ENCODE results near the gene MCC.
"Not testable (repeated sequence)": the region's sequence is repeated elsewhere in the genome, so short reads cannot be mapped to it uniquely, and the experiment has no call there.

MCC gene

DNA sequence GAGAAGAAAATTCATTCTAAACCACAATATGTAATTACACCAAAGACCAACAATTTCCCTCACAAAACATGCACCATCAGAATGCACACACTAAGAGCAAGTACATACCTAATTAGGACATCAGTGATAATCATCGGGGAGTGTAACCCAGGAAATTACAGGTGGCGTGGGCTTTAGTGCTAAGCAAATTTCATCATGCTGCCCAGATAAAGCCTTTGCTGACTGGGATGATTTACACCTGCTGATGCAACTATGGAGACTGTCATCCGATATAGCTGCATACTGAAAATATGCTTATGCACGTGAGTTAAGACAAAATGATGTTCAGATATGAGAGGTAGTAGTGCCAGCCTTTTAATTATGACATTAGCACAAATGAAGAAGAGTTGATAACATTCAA, 388.4 kb downstream of the MCC start:
- no peak for DNase-seq

DNA sequence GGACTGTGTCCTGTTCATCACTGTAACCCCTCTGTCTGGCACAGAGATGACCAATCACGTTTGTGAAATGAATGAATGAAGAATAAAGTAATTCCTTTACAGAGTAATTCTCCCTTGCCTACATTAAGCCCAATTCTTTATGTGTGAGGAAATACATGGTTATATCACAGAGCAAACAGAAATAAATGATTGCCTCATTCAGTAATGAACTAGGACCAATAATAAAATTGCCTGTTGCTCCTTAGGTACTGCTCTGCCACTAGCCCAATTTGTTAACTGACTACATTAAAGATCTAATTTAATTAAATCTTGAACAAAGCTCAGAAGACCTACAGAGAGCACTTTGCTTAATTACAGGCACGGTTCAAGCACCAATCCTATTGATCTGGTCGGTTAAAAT, 389.9 kb downstream of the MCC start:
- DNase-seq = no peak

- DNase-seq = no peak
These were observed 392.4 kb downstream of the MCC start for GRCh38 chr5:113095831-113096230.

DNA sequence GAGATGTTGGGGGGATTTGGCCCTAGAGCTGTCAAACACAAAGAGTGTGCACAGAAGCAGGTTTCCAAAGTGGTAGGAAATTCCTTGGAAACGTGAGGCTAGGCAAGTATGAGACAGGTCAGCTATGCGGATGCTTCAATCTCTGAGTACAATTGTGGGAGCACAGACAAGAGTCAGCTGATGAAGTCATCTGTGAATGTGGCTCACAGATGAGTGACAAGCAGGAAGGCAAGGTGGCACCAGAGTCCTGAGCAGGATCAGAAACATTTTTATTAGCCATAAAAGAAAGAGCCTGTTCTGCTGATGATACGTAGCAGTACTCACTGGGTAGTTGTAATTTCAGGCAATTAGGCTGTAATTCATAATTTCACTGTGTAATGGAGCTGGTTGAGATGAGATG, 394.7 kb downstream of the MCC start:
- DNase-seq = no peak

- DNase-seq = no peak
These were observed 395.6 kb downstream of the MCC start for GRCh38 chr5:113092683-113093082.

- no peak for DNase-seq
These were observed 396.6 kb downstream of the MCC start for GRCh38 chr5:113091622-113092021.

- no peak for DNase-seq
These were observed 397.7 kb downstream of the MCC start for GRCh38 chr5:113090336-113091106.

GRCh38 chr5:113089653-113090335, 398.5 kb downstream of the MCC start:
- DNase-seq = no peak

DNA sequence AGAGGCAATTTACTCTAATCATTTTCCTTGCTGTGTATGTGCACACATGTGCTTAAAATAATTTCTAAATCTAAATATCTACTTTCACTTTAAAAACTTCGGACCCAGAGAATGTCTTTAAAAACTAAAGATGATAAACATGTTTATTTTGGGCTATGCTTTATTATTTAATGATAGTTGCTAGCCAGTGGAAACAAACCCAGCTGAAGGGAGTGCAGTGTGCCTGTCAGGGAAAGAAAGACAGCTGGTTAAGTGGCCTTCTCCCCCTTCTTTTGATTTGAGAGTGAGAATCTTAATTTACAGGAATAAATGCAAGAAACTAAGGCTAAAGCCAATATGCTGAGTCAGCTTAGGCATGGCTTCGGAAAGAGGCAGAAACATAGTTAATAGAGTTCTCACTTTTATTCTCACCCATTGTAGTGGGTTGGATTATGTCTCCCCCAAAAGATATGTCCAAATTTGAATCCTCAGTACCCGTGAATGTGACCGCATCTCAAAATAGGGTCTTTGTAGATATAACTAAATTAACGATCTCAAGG, 400.2 kb downstream of the MCC start:
- no peak for DNase-seq

GRCh38 chr5:113085880-113086409, 402.3 kb downstream of the MCC start:
- DNase-seq = no peak

GRCh38 chr5:113085084-113085414, 403.2 kb downstream of the MCC start:
- DNase-seq = no peak

DNA sequence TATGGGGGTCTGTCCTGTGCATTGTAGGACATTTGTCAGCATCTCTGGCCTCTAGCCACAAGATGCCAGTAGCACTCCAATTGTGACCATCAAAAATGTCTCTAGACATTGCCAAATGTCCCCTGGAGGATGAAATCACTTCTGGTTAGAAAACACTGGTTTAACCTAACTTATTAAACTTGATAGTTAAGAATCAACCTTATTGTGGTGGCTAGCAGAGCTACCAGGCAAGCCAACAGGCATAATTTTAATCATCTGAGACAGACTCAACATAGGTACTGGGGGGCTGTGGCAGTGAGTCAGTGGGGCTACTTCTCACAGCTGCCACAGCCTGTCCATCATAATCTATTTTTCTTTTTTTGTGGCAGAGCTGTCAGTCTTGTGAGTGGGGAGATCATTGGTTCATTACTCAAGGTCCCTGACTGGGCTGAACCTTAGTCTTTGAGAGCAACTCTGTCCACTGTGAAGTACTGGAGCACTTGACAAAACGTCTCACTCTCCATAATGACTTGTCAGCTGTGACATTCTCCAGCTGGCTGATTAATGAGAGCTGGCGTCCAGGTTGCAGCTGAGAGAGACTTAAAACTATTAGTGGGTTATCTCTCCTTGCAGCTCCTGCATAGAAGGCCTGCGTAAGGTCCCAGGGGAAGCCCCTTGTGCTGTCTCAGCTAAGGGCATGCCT, 403.7 kb downstream of the MCC start:
- no peak for DNase-seq

- no peak for DNase-seq
These were observed 404.8 kb downstream of the MCC start for GRCh38 chr5:113083481-113083880.

DNA sequence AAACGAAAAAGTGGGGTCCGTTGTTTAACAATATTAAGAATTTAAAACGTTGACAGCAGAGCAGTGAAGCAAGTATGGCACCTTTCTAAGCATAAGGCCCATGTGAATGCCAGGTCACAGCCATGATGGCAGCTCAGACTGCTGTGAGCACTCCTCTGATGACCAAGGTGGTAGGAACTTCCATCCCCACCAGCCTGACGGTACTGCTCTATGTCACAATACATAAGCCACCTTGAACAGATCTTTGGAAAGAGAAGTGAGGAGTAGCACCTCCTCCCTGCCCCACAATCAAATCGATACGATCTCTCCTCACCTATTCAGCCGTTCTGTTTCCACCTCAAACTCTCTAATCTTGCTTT, 405.7 kb downstream of the MCC start:
- DNase-seq = no peak

DNA sequence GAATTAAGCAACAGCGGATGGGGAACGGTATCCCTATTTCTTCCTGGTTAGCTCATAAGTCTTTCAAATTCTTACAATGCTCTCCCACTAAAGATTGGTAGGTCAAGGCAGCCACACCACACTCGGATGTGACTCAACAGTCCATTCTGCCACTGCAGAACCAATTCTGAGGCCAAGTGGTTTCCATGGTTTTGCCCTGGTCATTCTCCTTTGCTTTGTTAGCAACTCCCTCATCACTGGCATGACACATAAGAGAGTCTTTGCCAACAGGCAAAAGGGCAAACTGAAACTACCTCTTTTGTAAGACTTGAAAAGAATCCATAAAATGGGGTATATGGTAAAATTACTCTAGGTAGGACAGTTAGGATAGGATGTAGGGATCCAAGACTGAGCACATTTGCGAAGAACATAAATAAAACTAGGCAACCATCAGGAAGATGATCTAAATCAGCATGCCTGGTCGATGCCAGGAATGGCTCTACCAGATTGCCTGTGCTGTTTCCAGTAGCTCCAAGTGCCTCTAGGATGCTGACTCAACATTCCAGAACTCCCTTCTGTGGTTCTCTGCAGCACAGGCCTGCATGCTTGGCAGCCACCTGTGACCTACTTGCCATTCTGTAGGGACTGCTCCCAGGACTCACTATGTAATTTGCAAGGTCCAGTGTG, 406.2 kb downstream of the MCC start:
- no peak for DNase-seq

- no peak for DNase-seq
These were observed 407.0 kb downstream of the MCC start for GRCh38 chr5:113081091-113081839.

- DNase-seq = not testable (repeated sequence)
These were observed 411.6 kb downstream of the MCC start for GRCh38 chr5:113076649-113077048.

GRCh38 chr5:113075019-113075418, 413.2 kb downstream of the MCC start:
- DNase-seq = no peak

DNA sequence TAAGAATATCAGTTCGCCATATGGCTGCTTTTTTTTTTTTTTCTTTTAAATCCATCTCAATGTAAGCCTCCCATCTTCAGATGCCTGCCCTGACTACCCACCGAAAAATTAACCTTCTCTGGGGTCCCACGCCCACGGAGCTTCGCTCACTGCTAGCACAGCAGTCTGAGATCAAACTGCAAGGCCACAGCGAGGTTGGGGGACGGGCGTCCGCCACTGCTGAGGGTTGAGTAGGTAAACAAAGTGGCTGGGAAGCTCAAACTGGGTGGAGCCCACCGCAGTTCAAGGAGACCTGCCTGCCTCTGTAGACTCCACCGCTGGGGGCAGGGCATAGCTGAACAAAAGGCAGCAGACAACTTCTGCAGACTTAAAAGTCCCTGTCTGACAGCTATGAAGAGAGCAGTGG, 414.6 kb downstream of the MCC start:
- peak; percentile 8 for DNase-seq

DNA sequence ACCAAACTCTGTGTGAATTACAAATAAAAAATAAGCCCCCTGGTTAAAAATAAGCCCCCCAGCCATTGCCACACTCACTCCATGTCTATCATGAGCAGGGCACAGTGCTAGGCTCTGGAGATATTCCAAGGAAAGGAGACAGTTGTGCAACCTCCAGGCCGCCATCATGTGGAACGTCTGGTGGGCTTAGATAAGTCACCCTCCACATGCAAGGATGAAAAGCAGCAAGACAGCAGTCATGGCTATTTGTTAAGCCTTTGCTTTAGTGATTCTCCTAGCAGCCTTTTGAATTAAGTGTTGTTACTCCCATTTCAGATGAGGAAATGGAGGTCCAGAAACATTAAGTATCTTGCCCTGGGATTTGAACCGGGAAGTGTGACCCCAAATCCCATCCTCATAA, 416.9 kb downstream of the MCC start:
- no peak for DNase-seq

- no peak for DNase-seq
These were observed 417.4 kb downstream of the MCC start for GRCh38 chr5:113070901-113071300.

DNA sequence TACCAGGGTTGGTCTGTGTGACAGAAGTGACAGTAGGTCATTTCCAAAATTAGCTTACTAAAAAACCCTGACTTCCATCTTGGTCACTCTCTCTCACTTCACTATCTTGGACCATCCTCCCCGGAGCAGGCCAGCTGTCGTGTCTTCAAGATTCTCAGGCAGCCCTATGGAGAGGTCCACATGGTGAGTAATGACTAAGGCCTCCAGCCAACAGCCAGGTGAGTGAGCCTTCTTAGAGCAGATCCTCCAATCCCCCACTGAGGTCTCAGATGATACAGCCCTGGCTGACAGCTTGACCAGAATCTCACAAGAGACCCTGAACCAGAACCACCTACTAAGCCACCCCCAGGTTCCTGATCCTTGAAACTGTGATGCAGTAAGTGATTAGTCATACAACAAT, 419.7 kb downstream of the MCC start:
- DNase-seq = no peak

Data from effector CD8-positive, alpha-beta T cell (primary cell).